GM12872 (cell line): ENCODE data around the gene NKIRAS2.

Experiments
- TF ChIP-seq, protein P1 (sequence below): IDR thresholded peaks from 3 replicates; pipeline ENCODE4 v1.5.1; 2011; ENCODE audit warnings: low read depth, mild to moderate bottlenecking, low read length, moderate library complexity; ENCODE audit not compliant: insufficient read depth

The NKIRAS2 gene

DNA sequence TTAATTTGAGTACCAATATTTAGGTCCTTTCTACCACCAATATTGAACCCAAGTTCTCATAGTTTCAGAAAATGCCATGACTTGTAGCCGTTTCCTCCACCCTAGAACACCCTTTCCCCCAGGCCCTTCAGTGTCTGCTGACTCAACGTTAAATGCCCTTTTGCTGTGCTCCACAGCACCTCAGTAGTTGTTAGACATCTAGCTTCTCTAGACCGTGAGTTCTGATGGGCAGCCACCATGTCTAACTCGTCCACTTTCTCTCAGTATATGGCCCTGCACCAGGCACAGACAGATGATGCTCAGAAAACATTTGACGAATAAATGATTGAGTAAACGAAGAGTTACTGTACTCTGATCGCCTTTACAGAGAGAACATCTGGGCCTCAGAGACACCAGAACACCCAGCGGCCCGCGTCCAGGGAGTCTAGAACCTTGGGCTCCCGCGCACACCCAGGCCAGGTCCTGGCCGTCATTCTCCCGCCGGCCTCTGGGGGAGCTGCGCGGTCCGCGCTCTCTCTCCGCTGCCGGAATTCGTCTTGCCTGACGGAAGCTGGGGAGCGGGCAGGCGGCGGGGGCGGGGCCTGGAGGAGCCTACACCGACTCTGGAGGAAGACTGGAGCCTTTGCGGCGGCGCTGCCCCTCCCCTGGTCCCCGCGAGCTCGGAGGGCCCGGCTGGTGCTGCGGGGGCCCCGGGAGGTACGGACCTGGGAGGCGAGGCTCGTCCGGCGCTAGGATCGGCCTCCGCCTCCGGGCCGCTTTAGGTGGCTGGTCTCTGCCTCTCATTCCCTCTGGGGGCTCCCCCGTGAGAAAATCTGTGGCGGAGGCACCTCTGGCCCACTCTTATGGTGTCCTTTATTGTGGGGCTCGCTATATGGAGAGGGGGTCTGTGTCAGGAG is at the start of gene NKIRAS2:
Gene NKIRAS2, plus strand, starts transcription at position 582 of the 896 bp plus-strand sequence. CDS start 1,488 bp downstream, outside the sequence.
- TF ChIP-seq, protein P1, sequence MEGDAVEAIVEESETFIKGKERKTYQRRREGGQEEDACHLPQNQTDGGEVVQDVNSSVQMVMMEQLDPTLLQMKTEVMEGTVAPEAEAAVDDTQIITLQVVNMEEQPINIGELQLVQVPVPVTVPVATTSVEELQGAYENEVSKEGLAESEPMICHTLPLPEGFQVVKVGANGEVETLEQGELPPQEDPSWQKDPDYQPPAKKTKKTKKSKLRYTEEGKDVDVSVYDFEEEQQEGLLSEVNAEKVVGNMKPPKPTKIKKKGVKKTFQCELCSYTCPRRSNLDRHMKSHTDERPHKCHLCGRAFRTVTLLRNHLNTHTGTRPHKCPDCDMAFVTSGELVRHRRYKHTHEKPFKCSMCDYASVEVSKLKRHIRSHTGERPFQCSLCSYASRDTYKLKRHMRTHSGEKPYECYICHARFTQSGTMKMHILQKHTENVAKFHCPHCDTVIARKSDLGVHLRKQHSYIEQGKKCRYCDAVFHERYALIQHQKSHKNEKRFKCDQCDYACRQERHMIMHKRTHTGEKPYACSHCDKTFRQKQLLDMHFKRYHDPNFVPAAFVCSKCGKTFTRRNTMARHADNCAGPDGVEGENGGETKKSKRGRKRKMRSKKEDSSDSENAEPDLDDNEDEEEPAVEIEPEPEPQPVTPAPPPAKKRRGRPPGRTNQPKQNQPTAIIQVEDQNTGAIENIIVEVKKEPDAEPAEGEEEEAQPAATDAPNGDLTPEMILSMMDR, result peak; percentile 92

DNA sequence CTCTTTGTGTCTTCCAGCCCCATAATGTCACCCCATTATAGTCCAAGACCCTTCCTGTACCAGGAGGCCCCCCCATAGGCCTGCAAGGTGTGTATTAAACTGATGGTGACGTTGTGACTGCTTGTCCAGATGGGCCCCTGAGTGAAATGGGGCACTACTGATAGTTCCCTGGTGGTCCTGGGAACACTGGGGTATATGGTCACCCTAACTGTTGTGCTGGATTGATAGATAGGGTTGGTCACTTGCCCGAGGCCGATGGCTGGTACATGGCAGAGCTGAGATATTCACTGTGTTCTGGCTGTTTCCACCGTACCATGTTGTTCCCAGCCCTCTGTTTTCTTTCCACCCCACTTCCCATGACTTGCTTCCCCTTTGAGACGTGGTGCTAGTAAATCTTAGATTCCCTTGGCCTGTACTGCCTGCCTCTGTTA is 49.0 kb upstream of the NKIRAS2 start:
- TF ChIP-seq, protein P1, result no peak

DNA sequence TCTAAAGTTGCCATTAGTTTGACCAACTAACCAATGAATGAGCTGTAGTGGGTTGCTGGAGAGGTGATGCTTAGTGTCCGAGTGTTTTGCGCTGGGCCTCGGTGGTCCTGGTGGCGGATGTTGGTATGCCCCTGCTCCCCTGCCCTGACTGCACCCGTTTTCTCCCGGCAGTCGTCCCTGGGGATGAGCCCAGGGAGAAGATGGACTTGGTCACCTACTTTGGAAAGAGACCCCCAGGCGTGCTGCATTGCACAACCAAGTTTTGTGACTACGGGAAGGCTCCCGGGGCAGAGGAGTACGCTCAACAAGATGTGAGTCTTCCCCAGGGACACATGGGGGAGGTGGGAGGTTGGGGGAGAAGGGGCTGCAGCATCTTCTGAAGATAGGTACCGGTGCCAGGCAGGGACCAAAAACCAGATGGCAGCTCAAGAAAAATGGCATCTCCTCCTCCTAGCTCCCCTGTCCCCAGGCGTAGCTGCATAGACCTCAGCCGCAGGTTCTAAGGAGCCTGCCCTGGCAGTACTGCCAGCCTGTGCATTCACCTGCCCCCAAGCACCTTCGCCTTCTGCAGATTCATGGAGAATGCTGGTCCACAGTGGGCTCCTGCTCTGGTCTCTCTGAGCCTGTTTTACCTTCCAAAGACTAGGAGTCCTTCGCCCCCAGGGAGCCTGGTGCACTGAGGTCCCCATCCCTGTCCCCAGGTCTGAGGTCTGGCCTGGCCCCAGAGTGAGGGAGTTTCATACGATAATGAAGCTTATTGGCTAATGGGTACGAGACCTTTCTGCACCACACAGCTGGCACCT is 48.0 kb upstream of the NKIRAS2 start:
- TF ChIP-seq, protein P1, result no peak

DNA sequence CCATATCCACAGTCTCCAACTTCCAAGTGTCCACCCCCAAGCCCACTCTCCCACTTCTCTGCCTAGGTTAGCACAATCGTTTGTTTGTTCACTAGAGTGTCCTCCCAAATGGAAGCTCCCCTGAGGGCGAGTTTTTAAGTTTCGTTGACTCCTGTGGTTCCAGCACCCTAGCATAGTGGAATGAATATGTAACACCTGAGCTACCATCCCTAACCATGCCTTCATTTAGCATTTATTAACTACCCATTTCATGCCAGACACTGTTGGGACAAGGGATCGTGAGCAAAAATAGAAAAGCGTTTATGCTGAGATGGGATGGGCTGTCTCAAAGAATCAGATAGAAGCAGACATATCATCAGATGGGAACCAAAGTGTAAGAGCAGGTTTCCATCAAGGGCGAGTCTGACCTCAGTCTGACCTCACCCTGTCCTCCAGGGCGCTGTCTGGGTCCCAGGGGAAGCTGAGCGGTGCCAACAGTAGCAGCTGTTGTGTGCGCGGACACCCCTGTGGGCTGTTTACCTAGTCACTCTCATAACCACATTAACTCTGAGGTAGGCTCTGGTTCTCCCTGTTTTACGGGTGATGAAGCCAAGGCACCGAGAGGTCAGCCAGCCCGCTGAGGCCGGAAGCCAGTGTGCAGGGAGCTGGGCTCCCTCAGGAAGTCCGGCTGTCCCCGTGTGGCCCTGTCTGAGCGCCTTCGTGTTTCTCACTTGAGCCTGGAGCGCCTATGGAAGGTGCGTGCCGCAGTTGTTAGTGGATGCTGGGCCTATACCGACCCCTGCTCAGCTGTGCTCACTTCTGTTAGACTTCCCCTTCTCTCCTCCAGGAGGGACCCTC is 47.1 kb upstream of the NKIRAS2 start:
- TF ChIP-seq, protein P1, result no peak

DNA sequence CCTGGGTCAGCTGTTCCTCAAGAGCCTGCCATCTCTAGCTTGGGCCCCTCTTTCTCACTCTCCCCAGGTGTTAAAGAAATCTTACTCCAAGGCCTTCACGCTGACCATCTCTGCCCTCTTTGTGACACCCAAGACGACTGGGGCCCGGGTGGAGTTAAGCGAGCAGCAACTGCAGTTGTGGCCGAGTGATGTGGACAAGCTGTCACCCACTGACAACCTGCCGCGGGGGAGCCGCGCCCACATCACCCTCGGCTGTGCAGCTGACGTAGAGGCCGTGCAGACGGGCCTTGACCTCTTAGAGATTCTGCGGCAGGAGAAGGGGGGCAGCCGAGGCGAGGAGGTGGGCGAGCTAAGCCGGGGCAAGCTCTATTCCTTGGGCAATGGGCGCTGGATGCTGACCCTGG is 46.5 kb upstream of the NKIRAS2 start:
- TF ChIP-seq, protein P1, result no peak

DNA sequence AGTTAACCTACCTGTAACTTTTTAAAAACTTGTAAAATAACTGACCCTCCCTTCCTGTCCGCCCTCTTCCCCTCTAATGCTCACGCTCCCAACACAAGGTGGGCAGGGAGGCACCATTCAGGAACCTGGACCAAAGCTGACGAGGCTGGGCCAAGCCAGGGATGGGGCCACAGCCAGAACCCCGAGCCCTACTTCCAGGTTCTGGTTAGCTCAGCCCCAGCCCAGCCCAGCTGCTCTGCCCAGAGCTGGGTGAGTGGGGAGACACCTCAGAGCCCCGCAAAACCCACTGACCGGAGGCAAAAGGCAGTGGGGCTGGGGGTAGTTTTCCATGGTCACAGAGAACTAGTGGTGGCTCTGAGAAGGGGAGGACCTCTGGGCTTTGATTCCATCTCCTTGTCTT is 45.9 kb upstream of the NKIRAS2 start:
- TF ChIP-seq, protein P1, result no peak
